CD4-positive, alpha-beta T cell treated with Interleukin-15 for 1 hour (primary cell): ENCODE results near the gene GLI3.
"Not testable (repeated sequence)": the region's sequence is repeated elsewhere in the genome, so short reads cannot be mapped to it uniquely, and the experiment has no call there.

Experiments
- DNase-seq: peaks from one replicate; pipeline ENCODE4 v3.0.0-alpha.2; 2020

Gene GLI3

GRCh38 chr7:42210333-42210732, 26.7 kb downstream of the GLI3 start:
- no peak for DNase-seq

GRCh38 chr7:42209085-42209484, 27.9 kb downstream of the GLI3 start:
- DNase-seq: not testable (repeated sequence)

- no peak for DNase-seq
Measured at GRCh38 chr7:42208572-42208971, 28.4 kb downstream of the GLI3 start.

- no peak for DNase-seq
Measured at GRCh38 chr7:42207420-42207819, 29.6 kb downstream of the GLI3 start.

- no peak for DNase-seq
Measured at GRCh38 chr7:42203336-42203735, 33.7 kb downstream of the GLI3 start.

GRCh38 chr7:42202601-42203000, 34.4 kb downstream of the GLI3 start:
- DNase-seq: no peak

- no peak for DNase-seq
Measured at GRCh38 chr7:42198974-42199668, 37.9 kb downstream of the GLI3 start.

GRCh38 chr7:42198296-42198695, 38.7 kb downstream of the GLI3 start:
- no peak for DNase-seq

GRCh38 chr7:42197451-42197850, 39.6 kb downstream of the GLI3 start:
- no peak for DNase-seq

- no peak for DNase-seq
Measured at GRCh38 chr7:42194238-42194637, 42.8 kb downstream of the GLI3 start.

GRCh38 chr7:42193471-42194129, 43.4 kb downstream of the GLI3 start:
- DNase-seq: no peak

- DNase-seq: no peak
Measured at GRCh38 chr7:42192851-42193461, 44.1 kb downstream of the GLI3 start.

GRCh38 chr7:42192066-42192465, 44.9 kb downstream of the GLI3 start:
- DNase-seq: no peak

GRCh38 chr7:42189535-42189934, 47.5 kb downstream of the GLI3 start:
- no peak for DNase-seq

- no peak for DNase-seq
Measured at GRCh38 chr7:42186151-42186550, 50.9 kb downstream of the GLI3 start.

GRCh38 chr7:42185726-42186125, 51.3 kb downstream of the GLI3 start:
- DNase-seq: no peak

GRCh38 chr7:42183547-42183946, 53.5 kb downstream of the GLI3 start:
- DNase-seq: no peak

- no peak for DNase-seq
Measured at GRCh38 chr7:42181566-42181965, 55.4 kb downstream of the GLI3 start.

- no peak for DNase-seq
Measured at GRCh38 chr7:42180806-42181205, 56.2 kb downstream of the GLI3 start.

GRCh38 chr7:42176724-42177101, 60.3 kb downstream of the GLI3 start:
- DNase-seq: no peak

GRCh38 chr7:42175834-42176723, 60.9 kb downstream of the GLI3 start:
- no peak for DNase-seq

- DNase-seq: no peak
Measured at GRCh38 chr7:42174391-42174912, 62.6 kb downstream of the GLI3 start.

GRCh38 chr7:42170724-42171123, 66.3 kb downstream of the GLI3 start:
- no peak for DNase-seq
